ENCODE results near the gene UBR1.
"Not testable (repeated sequence)": the region's sequence is repeated elsewhere in the genome, so short reads cannot be mapped to it uniquely, and the experiment has no call there.

The UBR1 gene

DNA sequence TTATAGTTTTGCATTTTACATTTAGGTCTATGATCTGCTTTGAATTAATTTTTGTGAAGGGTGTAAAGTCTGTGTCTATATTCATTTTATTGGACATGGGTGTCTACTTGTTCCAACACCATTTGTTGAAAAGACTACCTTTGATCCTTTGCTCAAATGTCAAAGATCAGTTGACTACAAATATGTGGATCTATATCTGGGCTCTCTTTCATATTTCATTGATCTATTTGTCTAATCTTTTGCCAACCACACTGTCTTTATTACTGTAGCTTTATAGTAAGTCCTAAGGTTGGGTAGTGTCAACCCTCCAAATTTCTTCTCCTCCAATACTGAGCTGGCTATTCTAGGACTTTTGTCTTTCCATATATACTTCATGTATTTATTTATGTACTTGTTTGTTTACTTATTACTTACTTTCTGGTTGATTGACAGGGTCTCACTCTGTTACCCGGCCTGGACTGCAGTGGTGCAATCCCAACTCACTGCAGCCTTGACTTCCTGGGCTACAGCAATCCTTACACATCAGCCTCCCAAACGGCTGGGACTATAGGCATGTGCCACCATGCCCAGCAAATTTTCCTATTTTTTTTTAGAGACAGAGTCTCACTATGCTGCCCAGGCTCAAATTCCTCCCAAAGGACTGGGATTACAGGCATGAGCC lies 131.5 kb downstream of the UBR1 start:
- DNase-seq (ENCODE audit: low read depth), result no peak
- TF ChIP-seq, protein P1, sequence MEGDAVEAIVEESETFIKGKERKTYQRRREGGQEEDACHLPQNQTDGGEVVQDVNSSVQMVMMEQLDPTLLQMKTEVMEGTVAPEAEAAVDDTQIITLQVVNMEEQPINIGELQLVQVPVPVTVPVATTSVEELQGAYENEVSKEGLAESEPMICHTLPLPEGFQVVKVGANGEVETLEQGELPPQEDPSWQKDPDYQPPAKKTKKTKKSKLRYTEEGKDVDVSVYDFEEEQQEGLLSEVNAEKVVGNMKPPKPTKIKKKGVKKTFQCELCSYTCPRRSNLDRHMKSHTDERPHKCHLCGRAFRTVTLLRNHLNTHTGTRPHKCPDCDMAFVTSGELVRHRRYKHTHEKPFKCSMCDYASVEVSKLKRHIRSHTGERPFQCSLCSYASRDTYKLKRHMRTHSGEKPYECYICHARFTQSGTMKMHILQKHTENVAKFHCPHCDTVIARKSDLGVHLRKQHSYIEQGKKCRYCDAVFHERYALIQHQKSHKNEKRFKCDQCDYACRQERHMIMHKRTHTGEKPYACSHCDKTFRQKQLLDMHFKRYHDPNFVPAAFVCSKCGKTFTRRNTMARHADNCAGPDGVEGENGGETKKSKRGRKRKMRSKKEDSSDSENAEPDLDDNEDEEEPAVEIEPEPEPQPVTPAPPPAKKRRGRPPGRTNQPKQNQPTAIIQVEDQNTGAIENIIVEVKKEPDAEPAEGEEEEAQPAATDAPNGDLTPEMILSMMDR (IDR thresholded peaks at IDR 0.05; ENCODE audit: low read length, missing control alignments), result no peak
- no peak overlapping the region for H3K4me3 ChIP-seq (replicated peaks; ENCODE audit: low read depth, low read length)

DNA sequence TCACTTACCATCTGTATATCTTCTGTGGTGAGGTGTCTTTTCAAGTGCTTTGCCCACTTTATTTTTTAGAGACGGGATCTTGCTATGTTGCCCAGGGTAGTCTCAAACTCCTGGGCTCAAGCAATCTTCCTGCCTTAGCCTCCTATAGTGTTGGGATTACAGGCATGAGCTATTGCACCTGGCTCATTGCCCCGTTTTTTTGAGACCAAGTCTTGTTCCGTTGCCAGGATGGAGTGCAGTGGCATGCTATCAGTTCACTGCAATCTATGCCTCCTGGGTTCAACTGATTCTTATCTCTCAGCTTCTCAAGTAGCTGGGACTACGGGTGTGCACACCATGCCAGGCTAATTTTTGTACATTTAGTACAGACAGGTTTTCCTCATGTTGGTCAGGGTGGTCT lies 132.7 kb downstream of the UBR1 start:
- DNase-seq (ENCODE audit: low read depth), result no peak
- H3K4me3 ChIP-seq (replicated peaks; ENCODE audit: low read depth, low read length), result no peak overlapping the region
- TF ChIP-seq, protein P1 (IDR thresholded peaks at IDR 0.05; ENCODE audit: low read length, missing control alignments), result no peak

DNA sequence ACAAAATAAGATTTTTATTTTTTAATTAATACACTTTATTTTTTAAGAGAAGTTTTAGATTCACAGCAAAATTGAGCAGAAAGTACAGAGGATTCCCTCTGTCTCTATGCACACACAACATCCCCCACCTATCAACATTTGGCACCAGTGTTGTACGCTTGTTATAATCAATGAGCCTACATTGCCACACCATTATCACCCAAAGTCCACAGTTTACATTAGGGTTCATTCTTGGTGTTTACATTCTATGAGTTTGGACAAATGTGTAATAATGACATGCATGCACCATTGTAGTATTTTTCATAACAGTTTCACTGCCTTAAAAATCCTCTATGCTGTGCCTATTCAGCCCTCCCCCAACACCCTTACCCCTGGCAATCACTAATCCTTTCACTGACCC lies 134.0 kb downstream of the UBR1 start:
- no peak for DNase-seq (ENCODE audit: low read depth)
- no peak overlapping the region for H3K4me3 ChIP-seq (replicated peaks; ENCODE audit: low read depth, low read length)
- TF ChIP-seq, protein P1 (IDR thresholded peaks at IDR 0.05; ENCODE audit: low read length, missing control alignments), result no peak

DNA sequence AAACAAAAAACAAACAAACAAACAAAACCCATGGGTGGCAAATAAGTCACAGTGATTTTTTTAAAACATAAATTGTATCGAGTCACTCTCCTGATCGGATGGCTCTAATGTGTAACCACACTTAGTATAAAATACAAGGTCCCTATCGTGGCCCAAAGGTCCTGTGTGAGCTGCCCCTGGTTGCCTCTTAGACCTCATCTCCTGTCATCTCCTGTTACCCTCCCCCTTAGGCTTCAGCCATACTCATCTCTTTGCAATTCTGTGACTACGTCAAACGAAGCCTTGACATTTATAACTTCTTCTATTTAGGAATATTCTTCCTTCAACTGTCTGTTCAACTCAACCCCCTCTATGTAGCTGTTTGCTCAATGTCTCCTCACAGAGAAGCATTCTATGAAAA lies 141.4 kb downstream of the UBR1 start:
- no peak for DNase-seq (ENCODE audit: low read depth)
- H3K4me3 ChIP-seq (replicated peaks; ENCODE audit: low read depth, low read length), result no peak overlapping the region
- TF ChIP-seq, protein P1 (IDR thresholded peaks at IDR 0.05; ENCODE audit: low read length, missing control alignments), result no peak

DNA sequence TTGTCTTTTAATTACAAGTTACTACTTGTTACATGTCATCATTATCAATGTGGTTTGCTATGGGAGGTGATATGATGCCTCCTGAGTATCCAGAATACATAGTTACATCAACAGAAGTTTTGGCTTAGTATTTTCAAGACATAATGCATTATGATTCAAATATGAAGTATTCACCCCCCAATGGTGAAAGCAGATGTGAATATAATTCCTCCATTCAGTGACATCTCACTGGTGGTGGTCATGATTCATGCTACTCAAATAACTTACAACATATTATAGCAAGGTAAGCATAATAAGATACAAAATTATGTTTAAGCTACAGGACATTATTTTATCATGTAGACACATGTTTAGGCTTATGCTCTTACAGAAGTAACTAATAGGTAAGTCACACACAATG lies 150.3 kb downstream of the UBR1 start:
- no peak overlapping the region for H3K4me3 ChIP-seq (replicated peaks; ENCODE audit: low read depth, low read length)
- peak; percentile 16 for DNase-seq (ENCODE audit: low read depth)
- TF ChIP-seq, protein P1 (IDR thresholded peaks at IDR 0.05; ENCODE audit: low read length, missing control alignments), result no peak

DNA sequence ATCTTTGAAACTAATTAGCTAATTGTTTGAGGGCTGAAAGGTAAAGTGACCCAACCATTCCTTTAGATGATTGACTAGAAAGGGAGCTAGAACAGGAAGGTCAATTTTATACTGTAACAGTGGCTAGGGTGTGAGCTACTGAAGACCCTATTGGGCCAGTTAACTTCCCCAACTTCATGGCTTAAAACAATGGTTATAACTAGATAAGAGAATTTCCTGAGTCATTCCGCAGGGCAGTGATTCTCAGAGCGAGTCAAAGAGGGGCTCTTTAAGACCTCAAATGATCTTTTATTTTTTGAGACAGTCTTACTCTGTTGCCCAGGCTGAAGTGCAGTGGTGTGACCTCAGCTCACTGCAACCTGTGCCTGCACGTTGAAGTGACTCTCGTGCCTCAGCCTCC lies 151.5 kb downstream of the UBR1 start:
- TF ChIP-seq, protein P1 (IDR thresholded peaks at IDR 0.05; ENCODE audit: low read length, missing control alignments), result no peak
- H3K4me3 ChIP-seq (replicated peaks; ENCODE audit: low read depth, low read length), result no peak overlapping the region
- DNase-seq (ENCODE audit: low read depth), result no peak

DNA sequence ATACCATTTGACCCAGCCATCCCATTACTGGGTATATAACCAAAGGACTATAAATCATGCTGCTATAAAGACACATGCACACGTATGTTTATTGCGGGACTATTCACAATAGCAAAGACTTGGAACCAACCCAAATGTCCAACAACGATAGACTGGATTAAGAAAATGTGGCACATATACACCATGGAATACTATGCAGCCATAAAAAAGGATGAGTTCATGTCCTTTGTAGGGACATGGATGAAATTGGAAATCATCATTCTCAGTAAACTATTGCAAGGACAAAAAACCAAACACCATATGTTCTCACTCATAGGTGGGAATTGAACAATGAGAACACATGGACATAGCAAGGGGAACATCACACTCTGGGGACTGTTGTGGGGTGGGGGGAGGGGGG lies 156.9 kb downstream of the UBR1 start:
- H3K4me3 ChIP-seq (replicated peaks; ENCODE audit: low read depth, low read length); DNase-seq (ENCODE audit: low read depth): not testable (repeated sequence)
